ACC112 (cell line): ENCODE results near the gene KRT25.

Source experiments
- H2AFZ ChIP-seq: fragments of 200-600 bp; sonication (generic); one replicate; pipeline ENCODE4 v1.6.0; 2017; ENCODE audit warnings: antibody characterized with exemption, low read length; ENCODE audit not compliant: unreplicated experiment
- H3K27ac ChIP-seq: fragments of 200-600 bp; sonication (generic); 2 replicates; pipeline ENCODE4 v1.5.1; 2014; ENCODE audit warnings: low read depth, mild to moderate bottlenecking, antibody characterized with exemption, low read length, moderate library complexity
- H3K27me3 ChIP-seq: fragments of 200-600 bp; sonication (generic); 2 replicates; pipeline ENCODE4 v1.6.1; 2014; ENCODE audit warnings: mild to moderate bottlenecking, antibody characterized with exemption, low read length, moderate library complexity, mixed read lengths; ENCODE audit not compliant: insufficient read depth
- H3K36me3 ChIP-seq: fragments of 200-600 bp; sonication (generic); 2 replicates; pipeline ENCODE4 v1.6.1; 2016; ENCODE audit warnings: mild to moderate bottlenecking, antibody characterized with exemption, low read length, moderate library complexity, mixed read lengths; ENCODE audit not compliant: insufficient read depth
- H3K4me1 ChIP-seq: fragments of 200-600 bp; sonication (generic); one replicate; pipeline ENCODE4 v1.6.1; 2016; ENCODE audit warnings: low read length, mixed read lengths; ENCODE audit not compliant: insufficient read depth, unreplicated experiment, control insufficient read depth
- H3K4me3 ChIP-seq: fragments of 200-600 bp; sonication (generic); 2 replicates; pipeline ENCODE4 v1.5.1; 2014; ENCODE audit warnings: mild to moderate bottlenecking, low read depth, low read length
- H3K79me2 ChIP-seq: fragments of 200-600 bp; sonication (generic); one replicate; pipeline ENCODE4 v1.6.0; 2016; ENCODE audit warnings: low read length; ENCODE audit not compliant: control insufficient read depth, unreplicated experiment, insufficient read depth

The KRT25 gene

GRCh38 chr17:40791111-40791510 is 36.0 kb upstream of the KRT25 start:
- Histone ChIP-seq H3K27ac (no peak overlapping the region), H3K27me3 (0 out of 2 replicates have a peak, but pooled peaks cover 6% of the 10 kb centered on the region), H3K79me2 (no peaks in the 10 kb centered on the region), H3K4me1 (peaks cover 5% of the 10 kb centered on the region), H3K36me3 (no peaks in the 10 kb centered on the region), H2AFZ (no peak overlapping the region), H3K4me3 (no peak overlapping the region)

DNA sequence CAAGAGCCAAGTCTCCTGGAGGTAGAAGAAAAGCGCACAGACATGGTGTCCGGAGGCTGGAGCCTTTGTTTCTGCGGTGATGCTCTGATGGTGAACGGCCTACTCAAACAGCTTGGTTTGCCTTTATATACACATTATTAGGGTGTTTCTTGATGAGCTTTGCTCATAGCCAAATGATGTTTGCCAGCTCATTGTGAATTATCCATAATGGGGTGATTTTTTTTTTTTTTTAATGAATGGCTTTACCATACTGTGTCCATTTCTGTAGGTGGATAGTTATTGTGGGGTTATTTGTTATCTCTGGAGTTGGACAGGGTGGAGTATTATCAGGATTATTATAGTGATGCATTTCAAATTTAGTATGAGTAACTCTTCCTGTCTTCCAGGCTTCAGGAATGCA is 27.3 kb upstream of the KRT25 start, which contains the start of gene KRT27:
KRT27 (minus strand) TSS at position 101 of the 400 bp plus-strand sequence; CDS start at position 44, 57 bp downstream.
- no peaks in the 10 kb centered on the region for H3K36me3 ChIP-seq
- no peaks in the 10 kb centered on the region for H3K79me2 ChIP-seq
- no peak within 1 kb of the TSS for H2AFZ ChIP-seq
- H3K27me3 ChIP-seq: peaks cover 28% of the 10 kb centered on the region
- no peaks in the 10 kb centered on the region for H3K4me1 ChIP-seq
- no peak within 1 kb of the TSS for H3K27ac ChIP-seq
- H3K4me3 ChIP-seq: no peak within 1 kb of the TSS

GRCh38 chr17:40779181-40779909 is 24.2 kb upstream of the KRT25 start:
- H3K36me3 ChIP-seq: no peaks in the 10 kb centered on the region
- no peaks in the 10 kb centered on the region for H3K79me2 ChIP-seq
- peaks cover 55% of the 10 kb centered on the region for H3K27me3 ChIP-seq
- H3K4me1 ChIP-seq: no peaks in the 10 kb centered on the region
- H2AFZ ChIP-seq: no peak overlapping the region
- H3K27ac ChIP-seq: no peak overlapping the region
- peak overlapping the region; percentile 37 for H3K4me3 ChIP-seq

DNA sequence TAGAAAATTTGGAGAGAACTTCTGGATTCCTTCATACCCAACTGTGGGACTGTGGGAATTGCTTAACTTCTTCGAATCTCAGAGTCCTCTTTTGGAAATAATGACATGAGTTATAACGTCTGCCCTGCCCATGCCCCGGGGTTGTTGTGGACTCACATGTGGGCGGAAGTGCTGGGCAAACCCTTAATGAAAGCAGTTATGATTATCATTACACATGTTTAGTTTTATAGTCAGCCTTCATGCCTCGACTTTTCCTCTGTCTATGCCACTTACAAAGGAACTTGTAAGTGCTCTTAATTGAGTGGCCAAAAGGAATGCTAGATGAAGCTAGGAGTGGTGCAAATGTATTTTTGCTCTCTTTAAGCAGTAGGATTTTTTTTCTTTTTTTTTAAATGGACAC is 23.3 kb upstream of the KRT25 start:
- Histone ChIP-seq H3K36me3 (no peaks in the 10 kb centered on the region), H3K27ac (no peak overlapping the region), H3K27me3 (peaks cover 64% of the 10 kb centered on the region), H2AFZ (no peak overlapping the region), H3K4me3 (no peak overlapping the region), H3K4me1 (no peaks in the 10 kb centered on the region), H3K79me2 (no peaks in the 10 kb centered on the region)

GRCh38 chr17:40777971-40778370 is 22.8 kb upstream of the KRT25 start:
- peaks cover 68% of the 10 kb centered on the region for H3K27me3 ChIP-seq
- H3K79me2 ChIP-seq: no peaks in the 10 kb centered on the region
- H3K4me3 ChIP-seq: no peak overlapping the region
- no peak overlapping the region for H2AFZ ChIP-seq
- H3K36me3 ChIP-seq: no peaks in the 10 kb centered on the region
- no peak overlapping the region for H3K27ac ChIP-seq
- H3K4me1 ChIP-seq: no peaks in the 10 kb centered on the region

DNA sequence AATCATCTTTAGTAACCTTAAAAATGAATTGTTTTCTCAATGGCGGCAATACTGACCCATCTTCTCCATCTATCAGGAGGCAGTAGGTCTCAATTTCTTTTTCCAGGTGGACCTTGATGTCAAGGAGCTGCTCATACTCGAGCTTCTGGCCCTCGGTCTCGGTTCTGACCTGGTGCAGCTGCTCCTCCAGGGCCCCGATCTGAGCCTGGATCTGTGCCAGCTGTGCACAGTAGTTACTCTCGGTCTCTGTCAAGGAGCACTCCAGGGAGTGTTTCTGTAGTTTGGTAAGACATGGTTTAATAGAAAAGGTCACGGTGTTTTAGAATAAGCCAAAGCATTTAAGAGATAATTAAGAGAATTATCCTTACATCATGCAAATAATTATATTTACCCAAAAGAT is 22.3 kb upstream of the KRT25 start:
- Histone ChIP-seq H3K4me1 (no peaks in the 10 kb centered on the region), H3K27ac (no peak overlapping the region), H2AFZ (no peak overlapping the region), H3K79me2 (no peaks in the 10 kb centered on the region), H3K36me3 (no peaks in the 10 kb centered on the region), H3K27me3 (peaks cover 73% of the 10 kb centered on the region), H3K4me3 (no peak overlapping the region)

DNA sequence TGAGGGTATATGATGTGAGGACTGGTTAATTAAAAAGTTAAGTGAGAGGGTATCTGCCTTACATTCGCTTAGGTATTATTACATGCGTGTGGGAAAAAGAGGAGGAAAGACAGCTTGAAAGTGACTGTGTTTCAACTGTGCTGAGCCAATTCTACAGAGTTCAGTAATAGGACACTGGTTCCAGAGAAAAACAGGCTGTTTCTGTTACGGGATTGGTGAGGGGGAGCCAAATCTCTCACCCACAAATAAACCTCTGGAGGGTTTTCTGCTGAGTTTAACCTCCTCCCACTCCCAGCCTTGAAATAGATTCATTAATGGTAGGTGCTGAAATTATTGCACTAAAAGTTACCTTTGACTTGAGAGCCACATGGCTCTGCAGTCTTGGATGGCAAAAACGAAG is 20.8 kb upstream of the KRT25 start:
- no peaks in the 10 kb centered on the region for H3K79me2 ChIP-seq
- H3K4me1 ChIP-seq: no peaks in the 10 kb centered on the region
- no peak overlapping the region for H3K27ac ChIP-seq
- no peak overlapping the region for H2AFZ ChIP-seq
- no peak overlapping the region for H3K4me3 ChIP-seq
- peaks cover 88% of the 10 kb centered on the region for H3K27me3 ChIP-seq
- H3K36me3 ChIP-seq: no peaks in the 10 kb centered on the region

GRCh38 chr17:40772101-40772500 is 17.0 kb upstream of the KRT25 start, which contains the start of gene KRT26:
TSS of gene KRT26 (minus strand) at chr17:40772201. CDS start at chr17:40772113, 88 bp downstream.
- H3K36me3 ChIP-seq: no peaks in the 10 kb centered on the region
- H3K4me1 ChIP-seq: no peaks in the 10 kb centered on the region
- no peaks in the 10 kb centered on the region for H3K79me2 ChIP-seq
- peaks cover 69% of the 10 kb centered on the region for H3K27me3 ChIP-seq
- H3K4me3 ChIP-seq: no peak within 1 kb of the TSS
- no peak within 1 kb of the TSS for H2AFZ ChIP-seq
- H3K27ac ChIP-seq: no peak within 1 kb of the TSS

GRCh38 chr17:40765657-40766056 is 10.5 kb upstream of the KRT25 start:
- Histone ChIP-seq H3K4me3 (no peak overlapping the region), H3K4me1 (no peaks in the 10 kb centered on the region), H2AFZ (no peak overlapping the region), H3K27me3 (peaks cover 15% of the 10 kb centered on the region), H3K36me3 (no peaks in the 10 kb centered on the region), H3K27ac (no peak overlapping the region), H3K79me2 (no peaks in the 10 kb centered on the region)

GRCh38 chr17:40763752-40764151 is 8.6 kb upstream of the KRT25 start:
- no peak overlapping the region for H3K27ac ChIP-seq
- H3K4me1 ChIP-seq: no peaks in the 10 kb centered on the region
- H3K79me2 ChIP-seq: no peaks in the 10 kb centered on the region
- H3K36me3 ChIP-seq: no peaks in the 10 kb centered on the region
- peaks cover 13% of the 10 kb centered on the region for H3K27me3 ChIP-seq
- no peak overlapping the region for H2AFZ ChIP-seq
- H3K4me3 ChIP-seq: no peak overlapping the region
